ENCODE measurements around the gene BCKDK. TPM values are rescaled to one million over a fixed set of nuclear protein-coding genes. Genes with fewer than 3 reads are reported as not detected.
"Not testable (repeated sequence)": the region's sequence is repeated elsewhere in the genome, so short reads cannot be mapped to it uniquely, and the experiment has no call there.

Gene BCKDK
- polyA plus RNA-seq, 1 donor from 2014 or later, result 38.2 TPM

DNA sequence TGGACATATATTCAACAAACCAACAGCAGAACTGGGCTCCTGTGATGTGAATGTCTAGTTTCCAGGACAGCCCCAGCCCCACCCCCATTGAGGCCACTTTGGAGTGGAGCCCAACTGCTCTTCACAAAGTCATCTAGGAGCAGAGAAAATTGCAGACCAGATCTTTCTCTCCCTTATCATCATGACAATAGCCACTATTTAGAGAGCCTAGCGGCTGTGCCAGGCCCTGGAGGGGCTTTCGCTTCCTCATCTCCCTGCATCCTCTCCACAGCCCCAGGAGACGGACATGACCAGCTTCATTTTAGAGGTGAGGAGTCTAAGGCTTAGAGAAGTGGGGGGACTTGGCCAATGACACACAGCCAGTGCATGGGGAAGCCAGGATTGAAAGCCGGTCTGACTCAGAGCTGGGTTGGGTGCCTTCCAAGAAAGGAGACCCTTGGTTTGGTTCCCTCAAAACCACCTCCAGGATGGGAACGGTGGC lies 25.9 kb downstream of the BCKDK start:
- Mint-ChIP-seq H3K36me3 (no peaks in the 10 kb centered on the region), H3K27me3 (no peaks in the 10 kb centered on the region), H3K4me3 (no peak overlapping the region), H3K4me1 (no peaks in the 10 kb centered on the region), H3K27ac (no peak overlapping the region), H3K9me3 (no peaks in the 10 kb centered on the region)

DNA sequence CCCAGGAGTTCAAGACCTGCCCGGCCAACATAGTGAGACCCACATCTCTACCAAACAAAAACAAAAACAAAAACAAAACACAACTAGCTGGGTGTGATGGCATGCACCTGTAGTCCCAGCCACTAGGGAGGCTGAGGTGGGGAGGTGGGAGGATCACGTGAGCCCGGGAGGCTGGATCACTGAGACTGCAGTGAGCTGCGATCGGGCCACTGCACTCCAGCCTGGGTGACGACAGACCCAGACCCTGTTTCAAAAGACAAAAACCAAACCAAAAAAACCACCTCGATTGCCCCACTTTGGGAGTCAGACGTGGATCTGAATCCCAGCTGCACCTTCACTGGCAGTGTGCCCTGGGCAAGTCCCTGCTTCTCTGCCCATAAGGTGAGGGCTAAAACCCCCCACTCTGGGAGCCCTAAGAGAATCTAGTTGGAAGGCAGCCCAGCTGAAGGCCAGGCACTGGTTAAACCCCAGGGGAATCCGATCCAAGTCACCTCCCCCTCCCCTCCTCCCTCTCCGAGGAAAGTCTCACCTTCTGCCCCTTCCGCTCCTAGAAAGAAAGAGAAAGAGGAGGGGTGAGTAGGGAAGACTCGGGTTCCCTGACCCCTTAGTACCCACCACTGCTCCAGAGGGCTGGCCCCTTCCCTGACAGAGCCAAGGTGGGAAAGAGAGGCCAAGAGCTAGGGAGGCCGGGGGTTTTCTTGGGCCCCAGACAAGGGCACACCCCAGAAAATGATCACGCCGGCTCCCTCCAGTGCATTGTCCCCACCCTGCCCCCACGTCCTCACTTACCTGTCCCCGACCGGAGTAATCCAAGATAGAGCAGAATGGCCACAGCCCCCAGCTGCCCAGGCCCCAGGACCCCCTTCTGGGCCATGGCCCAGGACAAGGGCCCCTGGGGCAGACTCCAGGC lies 26.7 kb downstream of the BCKDK start:
- H3K4me3 Mint-ChIP-seq, result no peak overlapping the region
- H3K27me3 Mint-ChIP-seq, result no peaks in the 10 kb centered on the region
- no peaks in the 10 kb centered on the region for H3K4me1 Mint-ChIP-seq
- H3K36me3 Mint-ChIP-seq, result no peaks in the 10 kb centered on the region
- H3K27ac Mint-ChIP-seq, result no peak overlapping the region
- H3K9me3 Mint-ChIP-seq, result no peaks in the 10 kb centered on the region

DNA sequence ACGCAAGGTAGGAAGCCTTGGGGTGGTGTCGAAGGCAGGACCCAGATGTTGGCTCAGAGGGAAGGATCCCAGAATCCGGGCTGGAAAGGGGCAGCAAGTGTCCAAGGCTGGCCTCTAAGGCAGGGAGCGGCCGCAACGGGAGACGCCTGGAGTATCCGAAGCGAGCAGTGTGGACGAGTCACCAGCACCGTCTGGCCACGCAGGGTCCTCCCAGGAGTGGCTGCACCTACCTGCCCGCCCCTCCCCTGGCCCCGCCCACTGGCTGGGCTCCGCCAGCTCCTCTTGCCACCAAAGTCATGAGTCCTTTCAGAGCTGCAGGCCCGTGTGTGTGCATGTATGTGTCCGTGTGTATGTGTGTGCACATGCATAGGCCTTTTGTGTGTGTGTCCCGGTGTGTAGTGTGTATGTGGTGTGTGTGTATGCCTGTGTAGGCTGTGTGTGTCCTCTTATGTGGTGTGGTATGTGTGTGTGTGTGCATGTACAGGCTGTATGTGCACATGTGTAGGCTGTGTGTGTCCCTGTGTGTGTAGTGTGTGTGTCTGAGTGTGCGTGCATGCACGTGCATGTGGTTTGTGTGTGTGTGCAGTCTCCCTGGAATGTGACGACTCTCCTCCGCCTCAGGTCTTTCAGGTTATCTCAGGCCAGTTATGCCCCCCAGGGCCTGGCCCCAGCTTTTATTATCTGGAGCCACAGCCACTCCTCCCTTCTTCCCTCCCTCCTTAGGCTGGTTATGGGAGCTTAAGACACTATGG lies 27.5 kb downstream of the BCKDK start, which contains the start of gene PRSS8:
Gene PRSS8 (minus strand): TSS at position 193 of the 752 bp plus-strand sequence. CDS start 229 bp downstream, outside the sequence.
- Mint-ChIP-seq H3K27ac (no peak within 1 kb of the TSS), H3K4me3 (peak within 1 kb of the TSS in 1 of 4 donors; percentile 47), H3K9me3 (no peaks in the 10 kb centered on the region), H3K27me3 (no peaks in the 10 kb centered on the region), H3K36me3 (no peaks in the 10 kb centered on the region), H3K4me1 (peaks cover 0 to 1% (median 0%) of the 10 kb centered on the region in 3 donors)

DNA sequence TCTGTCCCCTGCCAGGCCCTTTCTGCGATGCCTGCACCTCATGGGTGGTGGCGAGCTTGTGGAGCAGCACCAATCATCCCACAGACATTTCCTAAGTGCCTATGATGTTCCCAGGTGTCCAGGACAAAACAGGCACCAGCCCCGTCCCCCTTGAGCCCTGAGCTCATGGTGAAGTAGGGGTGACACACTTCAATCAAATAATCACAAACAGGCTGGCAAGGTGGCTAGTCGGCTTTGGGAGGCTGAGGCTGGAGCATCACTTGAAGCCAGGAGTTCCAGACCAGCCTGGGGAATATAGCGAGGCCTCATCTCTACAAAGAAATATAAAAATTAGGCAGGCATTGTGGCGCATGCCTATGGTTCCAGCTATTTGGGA lies 28.1 kb downstream of the BCKDK start:
- no peaks in the 10 kb centered on the region for H3K9me3 Mint-ChIP-seq
- H3K27ac Mint-ChIP-seq, result no peak overlapping the region
- no peaks in the 10 kb centered on the region for H3K27me3 Mint-ChIP-seq
- H3K36me3 Mint-ChIP-seq, result no peaks in the 10 kb centered on the region
- peak overlapping the region in 1 of 4 donors; percentile 47 for H3K4me3 Mint-ChIP-seq
- peaks cover 0 to 3% (median 0%) of the 10 kb centered on the region in 3 donors for H3K4me1 Mint-ChIP-seq

DNA sequence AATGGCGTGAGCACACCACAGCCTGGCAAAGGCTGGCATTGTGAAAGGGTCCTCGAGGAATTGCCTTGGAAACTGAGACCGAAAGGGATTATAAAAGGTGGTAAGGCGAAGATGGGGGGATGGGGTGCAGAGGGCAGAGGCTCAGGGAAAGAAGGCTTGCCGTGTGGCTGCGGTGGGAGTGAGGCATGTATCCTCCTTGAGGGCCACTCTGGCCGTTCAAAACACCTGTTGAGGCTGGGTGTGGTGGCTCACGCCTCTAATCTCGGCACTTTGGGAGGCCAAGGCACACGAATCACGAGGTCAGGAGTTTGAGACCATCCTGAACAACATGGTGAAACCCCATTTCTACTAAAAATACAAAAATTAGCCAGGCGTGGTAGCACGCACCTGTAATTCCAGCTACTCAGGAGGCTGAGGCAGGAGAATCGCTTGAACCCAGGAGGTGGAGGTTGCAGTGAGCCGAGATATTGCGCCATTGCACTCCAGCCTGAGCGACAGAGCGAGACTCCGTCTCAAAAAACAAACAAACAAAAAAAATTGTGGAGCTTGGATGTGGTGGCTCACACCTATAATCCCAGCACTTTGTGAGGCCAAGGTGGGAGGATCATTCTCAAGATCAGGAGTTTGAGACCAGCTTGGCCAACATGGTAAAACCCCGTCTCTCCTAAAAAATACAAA lies 28.8 kb downstream of the BCKDK start:
- not testable (repeated sequence) for H3K4me1 Mint-ChIP-seq, H3K27me3 Mint-ChIP-seq, H3K27ac Mint-ChIP-seq, H3K36me3 Mint-ChIP-seq, H3K9me3 Mint-ChIP-seq
- peak overlapping the region in 1 of 4 donors; percentile 47 for H3K4me3 Mint-ChIP-seq

DNA sequence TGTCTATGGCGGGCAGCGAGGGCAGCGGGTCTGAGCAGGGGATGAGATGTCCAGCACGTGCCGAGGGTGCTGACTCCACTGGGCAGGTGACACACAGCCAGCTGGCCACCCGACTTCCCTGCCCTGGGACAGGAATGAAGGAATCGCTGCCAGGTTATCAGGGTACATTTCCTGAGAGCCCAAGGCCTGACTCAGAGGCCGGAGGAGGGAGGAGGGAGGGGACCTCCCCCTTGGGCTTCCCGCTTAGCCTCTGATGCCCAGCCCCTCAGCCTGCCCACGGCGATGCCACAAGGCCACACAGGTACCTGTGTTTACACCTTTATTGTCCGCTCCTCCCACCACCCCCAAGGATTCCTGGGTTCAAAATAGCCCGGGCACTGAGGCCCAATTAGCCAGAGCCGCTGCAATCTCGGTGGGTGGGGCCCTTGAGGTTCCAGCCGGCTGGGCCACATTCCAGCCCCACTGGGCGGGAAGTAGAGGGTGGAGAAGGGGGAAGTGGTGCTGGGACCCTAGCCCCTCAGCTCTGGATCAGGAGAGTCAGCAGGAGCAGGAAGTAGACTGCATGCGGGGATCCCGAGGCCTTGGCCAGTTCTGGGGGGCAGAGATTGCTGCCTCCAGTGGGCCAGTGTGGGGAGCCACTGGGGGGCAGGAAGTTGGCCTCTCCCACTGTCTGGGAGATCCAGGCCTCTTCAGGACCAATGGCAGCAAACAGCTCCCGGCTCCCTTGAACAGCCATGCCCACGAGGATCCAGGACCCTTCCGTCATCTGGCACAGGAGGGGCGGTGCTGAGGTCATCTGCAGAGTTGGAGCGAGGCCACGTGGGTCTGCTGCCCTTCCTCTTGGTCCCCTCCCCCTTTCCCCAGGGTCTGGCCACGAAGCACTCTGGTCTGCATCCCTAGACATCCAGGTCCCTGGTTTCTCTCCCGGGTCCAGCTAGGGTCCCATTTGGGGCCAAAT lies 30.7 kb downstream of the BCKDK start:
- no peaks in the 10 kb centered on the region for H3K9me3 Mint-ChIP-seq
- peaks cover 5 to 7% (median 5%) of the 10 kb centered on the region in 3 donors for H3K4me1 Mint-ChIP-seq
- H3K27ac Mint-ChIP-seq, result no peak overlapping the region
- H3K27me3 Mint-ChIP-seq, result no peaks in the 10 kb centered on the region
- H3K4me3 Mint-ChIP-seq, result no peak overlapping the region
- no peaks in the 10 kb centered on the region for H3K36me3 Mint-ChIP-seq

DNA sequence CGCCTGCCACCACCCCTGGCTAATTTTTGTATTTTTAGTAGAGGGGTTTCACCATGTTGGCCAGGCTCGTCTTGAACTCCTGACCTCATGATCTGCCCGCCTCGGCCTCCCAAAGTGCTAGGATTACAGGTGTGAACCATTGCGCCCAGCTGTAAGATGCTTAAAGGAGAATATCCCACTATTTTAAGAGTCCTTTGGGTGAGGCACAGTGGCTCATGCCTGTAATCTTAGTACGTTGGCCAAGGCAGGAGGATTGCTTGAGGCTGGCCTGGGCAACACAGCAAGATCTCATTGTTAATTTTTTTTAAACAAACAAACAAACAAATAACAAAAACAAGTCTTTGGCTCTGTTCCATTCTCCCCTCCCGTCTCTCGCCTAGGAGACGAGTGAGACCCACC lies 32.9 kb downstream of the BCKDK start:
- H3K9me3 Mint-ChIP-seq, H3K4me1 Mint-ChIP-seq, H3K36me3 Mint-ChIP-seq, H3K27ac Mint-ChIP-seq, H3K27me3 Mint-ChIP-seq, H3K4me3 Mint-ChIP-seq: not testable (repeated sequence)

DNA sequence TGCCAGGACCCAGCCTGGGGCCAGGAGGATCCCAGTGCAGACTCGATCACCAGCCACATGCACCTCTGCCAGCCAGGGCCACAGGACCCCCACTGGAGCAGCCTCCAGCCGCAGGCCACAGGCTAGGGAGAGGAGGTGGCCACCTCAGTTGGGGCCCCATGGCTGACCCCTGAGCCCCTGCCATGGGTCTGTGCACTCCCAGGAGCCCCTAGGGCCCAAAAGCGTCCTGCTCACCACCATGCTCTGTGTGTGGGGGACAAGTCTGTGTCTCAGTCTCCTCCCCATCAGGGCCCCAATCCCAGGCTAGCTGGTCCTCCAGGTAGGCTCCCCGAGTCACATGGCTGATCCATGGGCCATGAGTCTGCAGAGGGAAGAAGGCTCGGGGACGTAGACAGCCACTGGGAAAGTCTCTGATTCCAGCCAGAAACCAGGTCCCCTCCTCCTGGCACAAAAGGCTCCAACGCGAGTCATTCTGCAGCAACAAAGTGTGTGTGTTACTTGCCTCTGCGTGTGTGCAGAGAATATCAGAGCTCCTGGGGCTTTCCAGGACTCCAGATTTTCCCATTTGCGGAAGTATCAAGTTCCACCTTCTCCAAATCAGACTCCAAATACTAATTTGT lies 33.4 kb downstream of the BCKDK start:
- Mint-ChIP-seq H3K36me3 (no peaks in the 10 kb centered on the region), H3K4me1 (peaks cover 5 to 7% (median 5%) of the 10 kb centered on the region in 3 donors), H3K9me3 (no peaks in the 10 kb centered on the region), H3K4me3 (peak overlapping the region; percentile 71 to 89 (median 82)), H3K27me3 (no peaks in the 10 kb centered on the region), H3K27ac (peak overlapping the region in 2 of 3 donors; percentile 69 to 85)

DNA sequence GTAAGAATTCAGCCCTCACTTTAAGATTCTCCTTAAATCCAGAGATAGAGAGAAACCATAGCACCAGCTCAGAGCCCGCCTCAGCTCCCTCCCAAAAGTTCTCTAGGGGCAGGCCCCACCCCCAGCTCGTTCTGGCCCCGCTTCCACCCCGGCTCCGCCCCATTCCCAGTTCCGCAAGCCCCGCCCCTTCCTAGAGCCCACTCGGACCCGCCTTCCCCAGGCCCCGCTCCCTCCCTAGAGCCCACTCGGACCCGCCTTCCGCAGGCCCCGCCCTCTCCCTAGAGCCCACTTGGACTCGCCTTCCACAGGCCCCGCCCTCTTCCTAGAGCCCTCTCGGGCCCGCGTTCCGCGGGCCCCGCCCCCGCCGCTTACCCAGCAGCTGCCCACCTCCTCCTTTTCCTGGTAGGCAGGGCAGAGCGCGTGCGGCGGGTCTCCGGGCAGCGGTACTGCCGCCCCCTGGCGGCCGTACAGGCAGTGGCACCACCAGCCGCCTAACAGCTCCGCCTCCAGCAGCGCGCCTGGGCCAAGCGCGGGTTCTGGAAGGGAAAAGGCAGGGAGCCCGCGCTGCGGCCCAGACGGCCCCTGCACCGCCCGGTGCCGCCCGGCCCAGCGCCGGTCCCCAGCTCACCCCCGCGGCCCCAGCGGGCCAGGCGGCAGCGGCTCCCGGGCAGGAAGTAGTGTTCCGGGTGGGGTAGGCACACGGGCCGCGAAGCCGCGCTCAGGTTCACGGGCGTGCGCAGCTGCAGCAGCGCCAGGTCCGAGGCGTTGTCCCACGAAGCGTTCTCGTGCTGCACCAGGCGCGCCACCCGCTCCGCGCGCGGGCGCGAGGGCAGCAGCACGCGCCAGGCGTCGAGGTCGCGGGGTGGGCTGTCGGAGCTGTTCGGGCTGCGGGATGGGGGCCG lies 34.2 kb downstream of the BCKDK start:
- Mint-ChIP-seq H3K27me3 (no peaks in the 10 kb centered on the region), H3K27ac (peak overlapping the region in 2 of 3 donors; percentile 69 to 85), H3K4me3 (peak overlapping the region; percentile 71 to 89 (median 82)), H3K9me3 (no peaks in the 10 kb centered on the region), H3K36me3 (no peaks in the 10 kb centered on the region), H3K4me1 (peaks cover 5 to 7% (median 5%) of the 10 kb centered on the region in 3 donors)

DNA sequence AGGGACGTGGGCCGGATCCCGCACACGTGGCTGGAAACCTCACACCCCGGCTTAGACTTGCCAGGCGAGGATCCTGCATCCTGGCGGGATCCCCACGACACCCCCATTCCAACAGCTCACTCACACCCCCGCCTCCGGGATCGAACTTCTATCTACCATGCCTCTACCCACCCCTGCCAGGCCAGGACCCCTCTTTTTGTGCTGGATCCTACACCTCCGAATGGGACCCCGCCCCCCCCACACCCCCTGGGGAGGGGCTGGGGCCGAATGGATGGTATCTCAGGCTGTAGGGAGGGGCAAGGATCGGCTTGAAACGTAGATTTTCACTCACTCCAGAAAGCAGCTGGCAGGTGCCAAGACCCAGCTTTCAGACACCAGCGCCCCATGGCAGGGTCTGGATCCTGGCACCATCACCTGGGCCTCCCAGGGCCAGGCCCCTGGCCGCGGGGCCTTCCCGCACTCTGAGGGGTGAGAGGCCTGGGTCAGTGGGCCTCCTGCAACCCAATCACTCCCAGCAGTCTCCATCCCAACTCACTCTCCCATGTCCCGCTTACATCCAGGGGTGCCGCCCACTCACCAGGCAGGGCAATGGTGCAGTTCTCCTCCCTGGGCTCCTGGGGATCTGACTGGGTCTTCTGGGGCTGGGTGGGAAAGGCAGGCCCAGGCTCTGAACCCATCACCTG lies 35.0 kb downstream of the BCKDK start:
- Mint-ChIP-seq H3K9me3 (no peaks in the 10 kb centered on the region), H3K36me3 (no peaks in the 10 kb centered on the region), H3K27ac (no peak overlapping the region), H3K27me3 (peaks cover 2% of the 10 kb centered on the region), H3K4me1 (peaks cover 5 to 7% (median 5%) of the 10 kb centered on the region in 3 donors), H3K4me3 (peak overlapping the region in 3 of 4 donors; percentile 55 to 75 (median 73))

DNA sequence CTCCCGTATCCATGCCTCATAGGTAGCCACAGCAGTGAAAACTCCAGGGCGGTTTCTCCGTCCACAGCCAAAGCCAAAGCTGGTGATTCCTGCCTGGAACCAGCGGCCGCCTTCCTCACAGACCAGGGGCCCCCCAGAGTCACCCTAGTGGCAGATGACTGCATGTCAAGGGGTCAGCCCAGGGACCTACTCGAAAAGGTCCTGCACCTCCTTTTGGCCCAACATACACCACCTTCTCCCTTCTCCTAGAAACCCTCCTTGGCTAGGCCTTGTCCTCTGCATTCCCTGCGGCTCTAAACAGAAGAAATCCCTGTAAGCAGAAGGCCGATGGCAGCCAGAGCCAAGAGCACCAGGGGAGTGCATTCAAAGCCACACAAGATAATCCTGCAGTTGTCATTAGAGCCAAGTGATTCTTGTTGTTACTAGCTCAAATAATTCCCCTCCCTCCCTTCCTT lies 35.5 kb downstream of the BCKDK start:
- Mint-ChIP-seq H3K36me3 (no peaks in the 10 kb centered on the region), H3K27me3 (peaks cover 2% of the 10 kb centered on the region), H3K4me1 (peaks cover 5 to 7% (median 5%) of the 10 kb centered on the region in 3 donors), H3K4me3 (peak overlapping the region in 3 of 4 donors; percentile 55 to 85 (median 73)), H3K27ac (no peak overlapping the region), H3K9me3 (no peaks in the 10 kb centered on the region)

DNA sequence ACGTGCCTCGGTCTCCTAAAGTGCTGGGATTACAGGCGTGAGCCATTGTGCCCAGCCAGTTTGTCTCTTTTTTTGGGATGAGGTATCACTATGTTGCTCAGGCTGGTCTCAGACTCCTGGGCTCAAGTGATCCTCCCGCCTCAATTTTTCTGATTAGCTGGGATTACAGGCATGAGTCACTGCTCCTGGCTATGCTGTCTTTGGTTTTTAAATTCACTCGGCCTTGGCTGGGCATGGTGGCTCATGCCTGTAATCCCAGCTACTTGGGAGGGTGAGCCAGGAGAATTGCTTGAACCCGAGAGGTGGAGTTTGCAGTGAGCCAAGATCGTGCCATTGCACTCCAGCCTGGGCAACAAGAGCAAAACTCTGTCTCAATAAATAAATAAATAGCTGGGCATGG lies 36.2 kb downstream of the BCKDK start:
- not testable (repeated sequence) for H3K4me1 Mint-ChIP-seq, H3K27ac Mint-ChIP-seq, H3K27me3 Mint-ChIP-seq, H3K9me3 Mint-ChIP-seq, H3K36me3 Mint-ChIP-seq
- peak overlapping the region in 2 of 4 donors; percentile 73 to 85 for H3K4me3 Mint-ChIP-seq
